Naive thymus-derived CD8-positive, alpha-beta T cell (primary cell): ENCODE data around the gene ITIH1. TPM values are rescaled to one million over a fixed set of nuclear protein-coding genes. Genes with fewer than 3 reads are reported as not detected.
A peak's percentile ranks its signal among the peaks of the same experiment; 100 is the strongest.

Experiments used
- ATAC-seq, 2 donors: fragments of 150-1000 bp; cut with Tn5 transposase in 1 of 2; sonication (Bioruptor Pico), chemical (Tn5 transposase) in 1 of 2; 1 replicate in 1 of 2; 2 replicates in 1 of 2; pipeline ENCODE4 v1.10.0; 2021; ENCODE audit warnings: mild to moderate bottlenecking in 2 of 2, moderate library complexity in 2 of 2
- POLR2A ChIA-PET: fragments of 350-600 bp; sonication (Branson Sonifier 250); formaldehyde crosslinking; loops from one replicate; lab custom pipeline; 2021; ENCODE audit warnings: antibody characterized with exemption; lab: Charles Lee
- DNase-seq, 10 donors: peaks; one replicate each; pipeline versions ENCODE4 v3.0.0 to v3.0.0-alpha.2; 2020 to 2022
- H3K27ac Mint-ChIP-seq, 10 donors: one replicate each; pipeline ENCODE4 v1.8.0; 2020 to 2022; ENCODE audit warnings: mild to moderate bottlenecking in 10 of 10, mixed read lengths in 10 of 10, moderate library complexity in 4 of 10, inconsistent platforms in 1 of 10
- H3K27me3 Mint-ChIP-seq, 5 donors: one replicate each; pipeline ENCODE4 v1.8.0; 2021 to 2022; ENCODE audit warnings: mixed read lengths in 5 of 5
- H3K36me3 Mint-ChIP-seq, 3 donors: one replicate each; pipeline ENCODE4 v1.8.0; 2020 to 2022; ENCODE audit warnings: mixed read lengths in 3 of 3, mild to moderate bottlenecking in 2 of 3, inconsistent platforms in 1 of 3
- H3K4me1 Mint-ChIP-seq, 4 donors: one replicate each; pipeline ENCODE4 v1.8.0; 2021 to 2022; ENCODE audit warnings: mixed read lengths in 4 of 4
- H3K4me3 Mint-ChIP-seq, 10 donors: one replicate each; pipeline ENCODE4 v1.8.0; 2020 to 2022; ENCODE audit warnings: mild to moderate bottlenecking in 10 of 10, mixed read lengths in 10 of 10, moderate library complexity in 6 of 10, inconsistent platforms in 1 of 10
- H3K9me3 Mint-ChIP-seq, 9 donors: one replicate each; pipeline ENCODE4 v1.8.0; 2020 to 2022; ENCODE audit warnings: mixed read lengths in 9 of 9, mild to moderate bottlenecking in 3 of 9, inconsistent platforms in 1 of 9, moderate library complexity in 1 of 9
- polyA plus RNA-seq, 3 donors: library from polyadenylated mRNA; unstranded; fragments of 300-500 nt; fragmentation: Illumina TruSeq; gene quantifications; one replicate each; pipeline ENCODE4 v1.2.3, GENCODE V29; 2021
- total RNA-seq, 8 experiments: library from RNA in 2 of 8; stranded (reverse) in 2 of 8; gene quantifications; one replicate each; pipeline ENCODE4 v1.2.3 and lab custom pipeline; 2021 to 2026

ITIH1 gene
- total and polyA plus RNA-seq, 5 experiments from 2014 or later = not detected

DNA sequence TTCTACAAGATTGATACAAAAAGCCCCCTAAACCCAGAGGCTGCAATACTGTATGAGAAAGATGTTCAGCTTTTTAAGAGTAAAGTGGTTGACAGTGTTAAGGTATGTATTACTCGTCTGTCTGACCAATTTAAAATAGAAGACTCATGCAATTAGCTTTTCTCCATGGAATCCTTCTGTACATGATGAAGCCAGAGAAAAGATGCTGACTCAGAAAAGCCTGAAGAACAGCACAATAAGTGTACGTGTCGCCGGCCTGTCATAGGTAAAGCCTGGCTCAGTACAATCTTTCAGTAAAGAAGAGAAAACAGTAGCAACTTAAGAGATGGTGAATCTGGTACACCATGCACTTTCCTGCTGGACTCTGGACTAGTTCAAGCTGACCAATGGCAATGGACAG, 23.0 kb upstream of the ITIH1 start:
- Mint-ChIP-seq H3K27me3 (no peaks in the 10 kb centered on the region), H3K4me1 (peaks cover 0 to 4% (median 3%) of the 10 kb centered on the region in 4 donors), H3K27ac (no peak overlapping the region), H3K36me3 (peaks cover 0 to 96% (median 30%) of the 10 kb centered on the region in 3 donors), H3K4me3 (no peak overlapping the region), H3K9me3 (no peaks in the 10 kb centered on the region)
- ATAC-seq (no peak), DNase-seq (no peak)
- POLR2A ChIA-PET = no interaction called here

DNA sequence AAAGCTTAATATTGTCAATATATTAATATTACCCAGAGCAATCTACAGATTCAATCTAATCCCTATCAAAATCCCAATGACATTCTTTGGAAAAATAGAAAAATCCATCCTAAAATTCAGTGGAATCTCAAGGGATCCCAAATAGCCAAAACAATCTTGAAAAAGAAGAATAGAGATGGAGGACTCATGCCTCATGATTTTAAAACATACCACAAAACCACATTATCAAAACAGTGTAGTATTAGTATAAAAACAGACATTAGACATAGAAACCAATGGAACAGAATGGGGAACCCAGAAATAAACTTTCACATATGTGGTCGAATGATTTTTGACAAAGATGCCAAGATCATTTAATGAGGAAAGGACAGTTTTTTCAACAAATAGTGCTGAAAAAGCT, 21.3 kb upstream of the ITIH1 start:
- Mint-ChIP-seq H3K4me3 (no peak overlapping the region), H3K36me3 (peaks cover 0 to 95% (median 24%) of the 10 kb centered on the region in 3 donors), H3K4me1 (peaks cover 0 to 4% (median 3%) of the 10 kb centered on the region in 4 donors), H3K27me3 (no peaks in the 10 kb centered on the region), H3K9me3 (no peaks in the 10 kb centered on the region), H3K27ac (no peak overlapping the region)
- DNase-seq (no peak), ATAC-seq (no peak)
- POLR2A ChIA-PET = no interaction called here

DNA sequence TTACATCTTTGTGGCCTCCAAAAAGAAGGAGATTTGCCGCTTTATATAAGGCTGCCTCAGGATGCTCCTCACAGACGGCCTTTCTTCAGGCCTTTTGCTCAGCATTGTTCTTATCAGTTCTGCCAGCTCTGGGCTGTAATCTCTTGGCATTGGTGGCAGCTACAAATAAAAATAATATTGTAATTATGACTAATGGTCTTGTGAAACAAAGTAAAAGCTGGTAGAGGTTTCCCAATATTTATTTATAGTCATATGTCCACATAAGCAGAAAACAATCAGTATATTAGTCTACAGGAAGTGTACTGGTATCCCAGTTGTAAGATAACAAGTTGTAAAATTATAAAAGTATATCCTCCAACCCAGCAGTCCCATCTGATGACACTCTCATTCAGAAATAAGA, 13.9 kb upstream of the ITIH1 start:
- no peak overlapping the region for H3K4me3 Mint-ChIP-seq
- no peaks in the 10 kb centered on the region for H3K27me3 Mint-ChIP-seq
- peak overlapping the region in 2 of 10 donors; percentile 9 to 75 for H3K27ac Mint-ChIP-seq
- POLR2A ChIA-PET = no interaction called here
- DNase-seq (no peak), ATAC-seq (no peak)
- peaks cover 0 to 90% (median 12%) of the 10 kb centered on the region in 3 donors for H3K36me3 Mint-ChIP-seq
- peaks cover 0 to 4% (median 2%) of the 10 kb centered on the region in 4 donors for H3K4me1 Mint-ChIP-seq
- H3K9me3 Mint-ChIP-seq = no peaks in the 10 kb centered on the region

- POLR2A ChIA-PET = interaction anchor here (1.4 to 2.1 kb wide), 3 partner anchors 64 to 578 kb away, joined by 4 to 11 read pairs (median 7); partner anchors contain the start of genes DCP1A, GLT8D1 and SPCS1
- H3K4me1 Mint-ChIP-seq = peaks cover 17 to 28% (median 24%) of the 10 kb centered on the region in 4 donors
- no peaks in the 10 kb centered on the region for H3K27me3 Mint-ChIP-seq
- H3K9me3 Mint-ChIP-seq = no peaks in the 10 kb centered on the region
- DNase-seq = peak in 3 of 10 donors; percentile 3 to 5 (median 5)
- peak overlapping the region; percentile 33 to 96 (median 90) for H3K27ac Mint-ChIP-seq
- H3K36me3 Mint-ChIP-seq = peaks cover 0 to 30% (median 1%) of the 10 kb centered on the region in 3 donors
- ATAC-seq = no peak
- peak overlapping the region; percentile 74 to 99 (median 98) for H3K4me3 Mint-ChIP-seq
These were observed 7.5 kb upstream of the ITIH1 start for GRCh38 chr3:52769786-52770455.

DNA sequence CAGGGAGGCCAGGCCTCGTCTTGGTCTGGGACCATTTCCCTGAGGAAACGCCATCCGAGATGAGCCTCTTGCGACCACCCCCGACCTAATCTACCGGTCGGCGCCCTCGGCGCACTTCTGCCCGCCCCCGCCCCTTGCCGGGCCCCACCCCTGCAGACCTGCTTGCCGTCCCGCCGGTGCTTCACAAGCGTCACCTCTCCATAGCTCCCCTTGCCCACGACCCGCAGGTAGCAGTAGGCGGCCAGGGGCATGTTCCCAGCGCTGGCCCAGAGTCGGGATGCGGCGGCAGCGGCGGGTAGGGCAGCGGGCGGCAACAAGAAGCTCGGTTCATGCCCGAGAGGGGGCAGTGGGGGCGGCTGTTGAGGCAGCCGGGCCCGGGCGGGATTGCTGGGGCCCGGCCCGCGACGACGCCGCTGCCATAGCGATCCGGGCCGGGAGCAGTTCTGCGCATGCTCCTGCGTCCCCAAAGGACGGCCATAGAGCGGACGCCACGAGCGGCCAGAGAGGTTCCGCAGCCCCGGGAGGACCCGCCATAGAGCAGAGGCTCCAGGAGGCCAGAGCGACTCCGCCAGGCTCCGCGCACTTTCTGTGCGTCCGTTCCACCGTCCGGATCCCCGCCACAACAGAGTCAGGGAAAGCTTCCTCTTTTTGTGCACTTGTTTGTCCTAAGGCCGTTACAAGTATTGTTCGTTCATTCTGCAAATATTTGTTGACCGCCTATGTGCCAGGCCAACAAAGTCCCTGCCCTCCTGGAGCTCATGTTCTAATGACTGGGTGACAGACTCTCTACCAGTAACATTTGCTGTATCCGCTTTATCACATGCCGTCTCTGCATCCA, 6.7 kb upstream of the ITIH1 start, which contains the start of gene NEK4:
Gene NEK4 (minus strand): TSS at position 445 of the 838 bp plus-strand sequence. CDS start 194 bp downstream, at position 251.
- DNase-seq = peak; percentile 55 to 89 (median 74)
- Mint-ChIP-seq H3K4me3 (peak within 1 kb of the TSS; percentile 74 to 99 (median 98)), H3K27ac (peak within 1 kb of the TSS; percentile 89 to 98 (median 96)), H3K36me3 (peaks cover 0 to 23% (median 0%) of the 10 kb centered on the region in 3 donors), H3K27me3 (no peaks in the 10 kb centered on the region), H3K4me1 (peaks cover 20 to 33% (median 24%) of the 10 kb centered on the region in 4 donors), H3K9me3 (no peaks in the 10 kb centered on the region)
- ATAC-seq = peak; percentile 87 to 95
- POLR2A ChIA-PET = interaction anchor here (0.5 to 2.1 kb wide), 8 partner anchors 11 to 577 kb away, joined by 3 to 11 read pairs (median 4); partner anchors contain the start of genes DCP1A, GLT8D1 and SPCS1

GRCh38 chr3:52771334-52771681, 6.1 kb upstream of the ITIH1 start:
- POLR2A ChIA-PET = interaction anchor here (0.6 to 2.1 kb wide), 8 partner anchors 12 to 576 kb away, joined by 3 to 11 read pairs (median 4); partner anchors contain the start of genes DCP1A, GLT8D1, SPCS1 and TKT
- no peak for DNase-seq
- Mint-ChIP-seq H3K4me1 (peaks cover 20 to 35% (median 24%) of the 10 kb centered on the region in 4 donors), H3K27me3 (no peaks in the 10 kb centered on the region), H3K36me3 (peaks cover 0 to 17% (median 0%) of the 10 kb centered on the region in 3 donors), H3K4me3 (peak overlapping the region; percentile 74 to 99 (median 98)), H3K9me3 (no peaks in the 10 kb centered on the region), H3K27ac (peak overlapping the region; percentile 89 to 98 (median 96))
- peak; percentile 12 to 26 for ATAC-seq

- Mint-ChIP-seq H3K36me3 (peaks cover 0 to 17% (median 0%) of the 10 kb centered on the region in 3 donors), H3K9me3 (no peaks in the 10 kb centered on the region), H3K27me3 (no peaks in the 10 kb centered on the region), H3K4me3 (peak overlapping the region; percentile 74 to 99 (median 98)), H3K4me1 (peaks cover 20 to 35% (median 24%) of the 10 kb centered on the region in 4 donors), H3K27ac (peak overlapping the region in 9 of 10 donors; percentile 89 to 98 (median 96))
- ATAC-seq (no peak), DNase-seq (no peak)
- POLR2A ChIA-PET = interaction anchor here (0.7 to 2.1 kb wide), 6 partner anchors 13 to 576 kb away, joined by 3 to 11 read pairs (median 4); partner anchors contain the start of genes DCP1A, GLT8D1, SPCS1 and TKT
These were observed 5.7 kb upstream of the ITIH1 start for GRCh38 chr3:52771702-52772101.

GRCh38 chr3:52773361-52774065, 3.9 kb upstream of the ITIH1 start:
- Mint-ChIP-seq H3K9me3 (no peaks in the 10 kb centered on the region), H3K27me3 (no peaks in the 10 kb centered on the region), H3K4me1 (peaks cover 21 to 35% (median 22%) of the 10 kb centered on the region in 4 donors), H3K4me3 (no peak overlapping the region), H3K27ac (peak overlapping the region in 1 of 10 donors; percentile 3), H3K36me3 (peaks cover 0 to 3% (median 0%) of the 10 kb centered on the region in 3 donors)
- DNase-seq (no peak), ATAC-seq (no peak)
- POLR2A ChIA-PET = no interaction called here

DNA sequence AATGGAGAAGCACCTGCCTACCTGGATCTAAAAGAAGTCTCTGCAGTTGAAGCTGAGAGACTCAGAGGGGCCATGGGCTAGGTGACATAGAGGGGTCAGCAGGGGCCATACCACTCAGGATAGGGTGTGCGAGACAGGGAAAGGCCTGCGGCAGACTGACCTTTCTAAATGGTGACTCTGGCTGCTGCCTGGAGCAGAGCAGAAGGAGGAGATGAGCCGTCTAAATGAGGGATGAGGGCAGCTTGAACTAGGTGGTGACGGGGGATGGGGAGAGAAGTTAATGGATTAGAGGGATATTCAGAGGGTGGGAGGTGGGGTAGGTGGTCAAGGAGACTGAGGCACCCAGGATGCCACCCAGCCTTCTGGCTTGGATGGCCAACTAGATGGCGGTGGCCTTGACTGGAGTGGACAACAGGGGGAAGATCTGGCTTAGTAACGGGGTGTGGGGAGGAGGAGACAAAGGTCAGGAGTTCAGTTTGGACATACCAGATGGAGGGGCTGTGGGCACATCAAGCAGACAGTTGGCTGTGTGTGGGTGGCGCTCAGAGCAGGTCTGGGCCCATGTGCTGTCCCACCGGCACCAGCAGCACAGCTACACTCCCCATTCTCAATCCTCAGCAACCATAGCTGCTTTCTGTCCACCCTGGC, 3.2 kb upstream of the ITIH1 start:
- H3K27ac Mint-ChIP-seq = no peak overlapping the region
- peak overlapping the region in 1 of 10 donors; percentile 14 for H3K4me3 Mint-ChIP-seq
- peak in 1 of 10 donors; percentile 7 for DNase-seq
- POLR2A ChIA-PET = no interaction called here
- no peak for ATAC-seq
- H3K27me3 Mint-ChIP-seq = no peaks in the 10 kb centered on the region
- peaks cover 20 to 32% (median 21%) of the 10 kb centered on the region in 4 donors for H3K4me1 Mint-ChIP-seq
- no peaks in the 10 kb centered on the region for H3K9me3 Mint-ChIP-seq
- peaks cover 0 to 3% (median 0%) of the 10 kb centered on the region in 3 donors for H3K36me3 Mint-ChIP-seq

DNA sequence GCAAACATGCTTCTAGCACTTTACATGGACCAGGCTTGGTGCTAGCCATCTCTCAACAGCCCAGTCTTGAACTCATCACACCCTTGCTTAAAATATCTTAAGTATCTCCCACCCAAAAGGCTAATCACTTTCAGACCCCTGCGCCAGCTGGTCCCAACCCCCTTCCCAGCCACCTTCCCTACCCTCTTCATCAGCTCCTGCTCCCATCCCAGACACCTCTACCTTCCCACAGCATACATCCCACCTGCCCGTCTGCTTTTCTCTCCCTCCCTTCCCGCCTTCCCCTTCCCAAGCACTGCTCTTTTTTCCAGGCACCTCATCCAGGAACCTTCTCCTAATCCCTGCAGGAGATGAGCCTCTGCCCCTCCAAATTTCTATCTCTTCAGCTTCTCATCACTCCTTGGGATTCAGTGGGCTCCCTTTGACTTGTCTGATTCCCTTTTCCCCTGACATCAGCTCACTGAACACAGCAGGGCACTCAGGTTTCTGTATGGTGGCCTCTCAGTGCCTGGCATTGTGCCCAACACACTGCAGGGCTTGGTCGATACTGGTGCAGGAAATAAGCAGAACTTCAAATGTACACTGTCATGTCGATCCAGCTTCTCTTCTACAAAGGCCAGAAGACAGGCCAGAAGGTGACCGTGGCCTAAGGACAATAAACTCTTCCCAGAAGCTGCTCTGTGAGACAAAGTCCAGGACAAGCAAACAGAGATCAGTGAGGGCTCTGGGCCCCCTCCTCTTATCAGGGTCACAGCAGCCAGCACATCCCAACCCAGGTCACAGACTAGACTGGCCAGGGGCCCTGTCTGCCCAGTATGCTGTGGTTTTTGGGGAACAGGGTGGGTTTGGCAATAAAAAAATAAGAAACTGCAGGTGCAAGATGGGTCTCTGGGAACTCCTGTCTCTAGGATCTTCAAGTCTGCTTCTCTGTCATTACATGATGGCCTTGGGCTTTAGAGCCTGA, 2.2 kb upstream of the ITIH1 start:
- DNase-seq (peak in 2 of 10 donors; percentile 5 to 42), ATAC-seq (no peak)
- Mint-ChIP-seq H3K27ac (peak overlapping the region in 4 of 10 donors; percentile 4 to 60 (median 30)), H3K9me3 (no peaks in the 10 kb centered on the region), H3K4me3 (no peak overlapping the region), H3K4me1 (peaks cover 11 to 30% (median 11%) of the 10 kb centered on the region in 4 donors), H3K36me3 (no peaks in the 10 kb centered on the region), H3K27me3 (peaks cover 0 to 1% (median 0%) of the 10 kb centered on the region in 5 donors)
- POLR2A ChIA-PET = no interaction called here
